Measurements from ENCODE around the gene POU2F2.

POU2F2 gene

DNA sequence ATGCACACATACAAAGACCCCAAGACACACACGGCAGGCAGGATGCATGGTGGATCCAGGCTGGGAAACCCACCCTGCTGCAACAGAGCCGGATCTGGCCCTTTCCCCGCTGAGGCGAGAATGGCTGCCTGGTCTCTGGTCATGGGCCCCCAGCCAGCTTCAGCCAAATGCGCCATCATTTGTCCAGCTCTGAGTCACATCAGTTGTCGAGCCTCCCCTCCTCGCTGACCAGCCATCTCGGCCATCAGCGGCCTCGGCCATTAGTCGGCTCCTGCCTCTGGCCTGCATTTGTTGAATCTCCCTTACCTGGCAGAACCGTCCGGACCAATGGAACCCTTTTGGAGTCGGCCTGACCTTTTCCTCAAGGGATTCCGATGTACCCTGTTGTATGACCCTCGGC, 38.5 kb upstream of the POU2F2 start:
- no peak overlapping the region for H3K4me3 ChIP-seq (ENCODE audit: extremely low read depth, insufficient read depth, low read length, poor library complexity, severe bottlenecking)
- WGBS, 2 experiments (ENCODE audit: insufficient coverage in 2 of 2): 91 to 95% methylated on average over 16 of the region's 16 CpGs
- no peak overlapping the region for H3K27ac ChIP-seq (ENCODE audit: low read depth, low read length, severe bottlenecking)
- no peaks in the 10 kb centered on the region for H3K36me3 ChIP-seq (ENCODE audit: control insufficient read depth, insufficient read depth, low read length)
- peaks cover 2% of the 10 kb centered on the region for H3K4me1 ChIP-seq (ENCODE audit: control insufficient read depth, insufficient read depth, low read length, poor library complexity, severe bottlenecking)
- H3K9me3 ChIP-seq (ENCODE audit: control insufficient read depth, low read length): no peaks in the 10 kb centered on the region

DNA sequence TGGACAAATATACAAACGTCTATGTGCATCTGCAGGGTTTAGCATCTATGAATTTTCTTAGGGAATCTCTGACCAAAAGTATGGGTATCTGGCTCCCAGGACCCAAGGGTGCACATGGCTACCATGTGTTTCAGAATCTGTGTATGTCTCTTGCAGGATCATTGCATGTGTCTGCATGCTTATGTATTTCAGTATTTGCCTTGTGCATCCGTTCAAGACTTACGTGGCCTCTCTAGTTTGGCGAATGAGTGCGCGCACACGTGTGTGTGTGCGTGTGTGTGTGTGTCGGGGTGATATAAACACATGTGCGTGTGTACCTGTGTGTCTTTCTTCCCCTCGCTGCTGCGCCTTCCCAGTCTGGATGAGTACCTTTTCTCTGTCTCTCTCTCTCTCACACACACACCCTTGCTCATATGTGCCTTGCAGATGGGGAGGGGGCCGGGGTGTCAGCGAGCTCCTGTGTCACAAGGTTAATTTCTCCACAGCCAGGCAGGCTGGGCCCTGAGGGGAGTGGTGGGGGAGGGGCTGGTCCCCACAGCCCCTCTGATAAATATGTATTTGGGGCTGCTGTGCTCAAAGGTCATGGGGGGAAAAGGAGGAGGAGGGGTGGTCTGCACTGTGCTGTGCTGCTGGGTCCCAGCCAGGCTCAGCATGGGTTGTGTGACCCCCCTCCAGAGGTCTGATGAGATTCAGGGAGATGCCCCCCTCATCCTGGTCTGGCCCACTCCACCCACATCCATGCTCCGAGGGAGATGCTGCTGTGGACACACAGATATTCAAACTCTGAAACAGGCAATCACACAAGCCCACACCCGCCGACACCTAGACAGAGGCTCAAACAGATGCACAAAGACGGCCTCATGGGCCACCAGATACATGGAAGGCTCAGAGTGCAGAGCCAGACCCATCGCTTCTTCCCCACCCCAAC, 37.5 kb upstream of the POU2F2 start:
- 82 to 86% methylated on average over 5 to 11 of the region's 19 CpGs for WGBS, 2 experiments (ENCODE audit: insufficient coverage in 2 of 2)
- Histone ChIP-seq H3K4me1 (ENCODE audit: control insufficient read depth, insufficient read depth, low read length, poor library complexity, severe bottlenecking) (no peaks in the 10 kb centered on the region), H3K27ac (ENCODE audit: low read depth, low read length, severe bottlenecking) (no peak overlapping the region), H3K4me3 (ENCODE audit: extremely low read depth, insufficient read depth, low read length, poor library complexity, severe bottlenecking) (no peak overlapping the region), H3K9me3 (ENCODE audit: control insufficient read depth, low read length) (no peaks in the 10 kb centered on the region), H3K36me3 (ENCODE audit: control insufficient read depth, insufficient read depth, low read length) (no peaks in the 10 kb centered on the region)

DNA sequence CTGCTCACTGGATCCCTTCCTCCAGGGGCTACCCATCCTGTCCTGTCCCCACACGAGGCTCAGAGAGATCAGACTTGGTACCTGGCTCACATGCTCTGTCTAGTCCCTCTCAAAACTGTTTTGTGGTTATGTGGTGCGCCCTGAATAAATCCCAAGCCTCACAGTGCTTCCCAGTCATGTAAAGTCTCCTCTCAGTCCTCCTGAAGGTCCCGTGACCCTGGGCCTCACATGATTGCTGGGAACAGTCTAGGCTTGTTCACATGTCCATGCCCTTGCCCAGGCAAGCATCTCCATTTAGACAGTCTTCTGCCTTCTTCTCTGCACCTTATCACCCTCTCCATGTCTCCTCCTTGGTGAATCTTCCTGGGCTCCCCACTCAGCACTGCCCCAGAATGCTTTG, 36.0 kb upstream of the POU2F2 start:
- H3K27ac ChIP-seq (ENCODE audit: low read depth, low read length, severe bottlenecking): no peak overlapping the region
- H3K9me3 ChIP-seq (ENCODE audit: control insufficient read depth, low read length): no peaks in the 10 kb centered on the region
- WGBS, 2 experiments (ENCODE audit: insufficient coverage in 2 of 2): 71 to 88% methylated on average over 1 to 3 of the region's 3 CpGs
- H3K4me1 ChIP-seq (ENCODE audit: control insufficient read depth, insufficient read depth, low read length, poor library complexity, severe bottlenecking): no peaks in the 10 kb centered on the region
- H3K36me3 ChIP-seq (ENCODE audit: control insufficient read depth, insufficient read depth, low read length): no peaks in the 10 kb centered on the region
- no peak overlapping the region for H3K4me3 ChIP-seq (ENCODE audit: extremely low read depth, insufficient read depth, low read length, poor library complexity, severe bottlenecking)

DNA sequence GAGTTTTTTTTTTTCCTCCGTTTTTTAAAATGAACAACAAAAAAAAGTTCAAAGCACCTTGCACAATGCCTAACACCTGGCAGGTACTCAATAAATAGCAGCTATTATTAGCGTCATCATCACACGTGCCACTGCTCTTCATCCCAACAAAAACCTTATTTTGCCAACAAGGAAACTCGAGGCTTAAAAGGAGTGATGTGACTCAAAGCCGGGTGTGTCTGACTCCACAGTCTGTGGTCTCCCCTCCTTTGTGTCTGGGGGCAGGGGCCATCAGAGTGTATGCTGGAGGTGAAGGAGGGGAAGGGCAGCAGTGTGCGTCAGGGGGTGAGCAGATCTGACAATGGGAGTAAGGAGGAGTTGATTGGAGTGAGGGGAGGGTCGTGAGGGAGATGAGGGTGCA, 34.1 kb upstream of the POU2F2 start:
- H3K4me3 ChIP-seq (ENCODE audit: extremely low read depth, insufficient read depth, low read length, poor library complexity, severe bottlenecking): no peak overlapping the region
- 71 to 83% methylated on average over 2 to 7 of the region's 7 CpGs for WGBS, 2 experiments (ENCODE audit: insufficient coverage in 2 of 2)
- no peaks in the 10 kb centered on the region for H3K9me3 ChIP-seq (ENCODE audit: control insufficient read depth, low read length)
- H3K27ac ChIP-seq (ENCODE audit: low read depth, low read length, severe bottlenecking): no peak overlapping the region
- H3K4me1 ChIP-seq (ENCODE audit: control insufficient read depth, insufficient read depth, low read length, poor library complexity, severe bottlenecking): no peaks in the 10 kb centered on the region
- no peaks in the 10 kb centered on the region for H3K36me3 ChIP-seq (ENCODE audit: control insufficient read depth, insufficient read depth, low read length)

DNA sequence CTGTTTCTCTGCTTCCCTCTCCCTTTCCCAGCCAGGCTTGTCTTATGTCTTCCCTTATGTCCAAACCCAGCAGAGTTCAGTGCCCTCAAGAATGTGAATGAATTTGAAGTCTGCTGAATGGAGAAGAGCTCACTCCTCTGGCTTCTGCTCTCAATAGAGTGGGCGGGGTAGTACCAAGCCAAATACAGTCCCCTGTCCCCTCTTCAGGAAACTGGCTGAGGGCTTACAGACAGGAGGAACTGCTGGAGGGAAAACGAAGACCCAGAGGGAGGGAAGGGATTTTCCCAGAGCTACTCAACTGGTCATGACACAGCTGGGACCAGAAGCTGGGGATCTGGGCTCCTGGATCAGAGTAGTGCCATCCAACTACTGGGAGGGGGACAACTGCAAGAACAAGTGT, 32.9 kb upstream of the POU2F2 start:
- WGBS, 2 experiments (ENCODE audit: insufficient coverage in 2 of 2): no CpG with 5 or more reads among the region's 2 CpGs
- no peaks in the 10 kb centered on the region for H3K4me1 ChIP-seq (ENCODE audit: control insufficient read depth, insufficient read depth, low read length, poor library complexity, severe bottlenecking)
- no peak overlapping the region for H3K4me3 ChIP-seq (ENCODE audit: extremely low read depth, insufficient read depth, low read length, poor library complexity, severe bottlenecking)
- H3K9me3 ChIP-seq (ENCODE audit: control insufficient read depth, low read length): no peaks in the 10 kb centered on the region
- no peak overlapping the region for H3K27ac ChIP-seq (ENCODE audit: low read depth, low read length, severe bottlenecking)
- no peaks in the 10 kb centered on the region for H3K36me3 ChIP-seq (ENCODE audit: control insufficient read depth, insufficient read depth, low read length)

DNA sequence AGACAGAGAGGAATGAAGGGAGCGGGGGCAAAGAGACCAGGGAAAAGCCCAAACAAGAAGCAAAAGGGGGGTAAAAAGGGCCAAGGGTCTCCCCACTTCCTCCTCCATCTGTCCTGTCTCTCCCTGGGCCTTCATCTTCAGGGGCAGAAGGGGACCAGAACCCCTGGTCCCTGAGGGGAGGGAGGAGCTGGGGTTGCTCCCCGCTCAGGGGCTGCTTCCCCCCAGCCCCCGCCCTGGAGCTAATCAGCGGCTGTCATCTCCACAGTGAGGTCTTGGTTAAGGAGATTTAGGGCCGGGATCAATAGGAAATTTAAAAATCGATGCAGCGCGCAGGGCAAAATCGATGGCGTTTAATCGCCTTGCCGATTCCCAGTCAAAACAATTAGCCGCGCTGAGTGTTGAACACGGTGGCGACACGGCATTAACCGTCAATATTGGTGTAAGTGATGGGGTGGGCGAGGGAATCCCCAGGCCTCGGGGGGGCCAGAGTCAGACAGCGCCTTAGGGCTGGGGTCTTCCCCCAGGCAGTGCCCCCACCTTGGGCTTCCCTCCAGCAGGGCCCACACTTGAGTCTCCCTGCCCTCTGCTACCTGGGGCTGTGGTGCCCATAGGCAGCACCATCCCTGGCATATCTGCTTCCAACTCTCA, 29.5 kb upstream of the POU2F2 start:
- Histone ChIP-seq H3K36me3 (ENCODE audit: control insufficient read depth, insufficient read depth, low read length) (no peaks in the 10 kb centered on the region), H3K27ac (ENCODE audit: low read depth, low read length, severe bottlenecking) (no peak overlapping the region), H3K4me3 (ENCODE audit: extremely low read depth, insufficient read depth, low read length, poor library complexity, severe bottlenecking) (no peak overlapping the region), H3K9me3 (ENCODE audit: control insufficient read depth, low read length) (no peaks in the 10 kb centered on the region), H3K4me1 (ENCODE audit: control insufficient read depth, insufficient read depth, low read length, poor library complexity, severe bottlenecking) (no peaks in the 10 kb centered on the region)
- WGBS, 2 experiments (ENCODE audit: insufficient coverage in 2 of 2): 91 to 94% methylated on average over 13 to 20 of the region's 21 CpGs

DNA sequence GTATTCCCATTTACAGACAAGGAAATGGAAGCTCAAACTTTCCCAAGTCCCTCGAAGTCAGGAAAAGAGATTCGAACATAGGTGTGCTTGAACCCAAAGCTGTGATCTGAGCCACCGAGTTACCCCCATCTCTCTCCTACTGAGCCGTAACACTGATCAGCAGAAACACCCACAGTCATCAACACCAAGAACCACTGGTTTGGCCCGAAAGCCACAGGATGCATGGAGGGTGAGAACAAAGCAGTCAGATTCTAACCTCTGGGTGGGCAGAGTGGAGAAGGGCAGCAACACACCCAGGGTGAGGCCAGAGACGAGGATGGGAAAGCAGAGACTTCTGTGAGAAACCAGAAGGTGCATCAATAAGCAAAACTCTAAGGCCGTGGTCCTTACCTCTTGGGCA, 27.7 kb upstream of the POU2F2 start:
- Histone ChIP-seq H3K9me3 (ENCODE audit: control insufficient read depth, low read length) (no peaks in the 10 kb centered on the region), H3K36me3 (ENCODE audit: control insufficient read depth, insufficient read depth, low read length) (no peaks in the 10 kb centered on the region), H3K27ac (ENCODE audit: low read depth, low read length, severe bottlenecking) (no peak overlapping the region), H3K4me1 (ENCODE audit: control insufficient read depth, insufficient read depth, low read length, poor library complexity, severe bottlenecking) (no peaks in the 10 kb centered on the region), H3K4me3 (ENCODE audit: extremely low read depth, insufficient read depth, low read length, poor library complexity, severe bottlenecking) (no peak overlapping the region)
- 83 to 87% methylated on average over 4 to 5 of the region's 7 CpGs for WGBS, 2 experiments (ENCODE audit: insufficient coverage in 2 of 2)

DNA sequence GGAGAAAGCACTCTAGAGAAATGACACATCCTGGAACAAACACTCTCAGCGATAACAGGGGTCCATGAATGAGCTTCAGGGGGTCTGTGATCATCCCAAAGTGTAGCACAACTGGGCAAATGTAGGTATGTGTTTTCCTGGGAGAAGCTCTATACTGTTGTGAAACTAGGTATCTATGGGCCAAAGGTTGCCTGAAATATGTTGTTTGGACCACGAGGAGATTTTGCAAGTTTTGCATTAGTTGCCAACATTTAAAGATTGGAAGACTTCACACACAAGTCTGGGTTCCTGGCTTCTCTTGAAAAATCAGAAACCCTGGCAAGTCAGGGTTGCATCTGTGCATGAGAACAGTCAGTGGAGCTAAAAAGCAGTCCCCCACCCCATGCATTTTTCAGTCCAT, 26.7 kb upstream of the POU2F2 start:
- no peaks in the 10 kb centered on the region for H3K36me3 ChIP-seq (ENCODE audit: control insufficient read depth, insufficient read depth, low read length)
- 75 to 79% methylated on average over 2 of the region's 2 CpGs for WGBS, 2 experiments (ENCODE audit: insufficient coverage in 2 of 2)
- no peak overlapping the region for H3K4me3 ChIP-seq (ENCODE audit: extremely low read depth, insufficient read depth, low read length, poor library complexity, severe bottlenecking)
- H3K27ac ChIP-seq (ENCODE audit: low read depth, low read length, severe bottlenecking): no peak overlapping the region
- H3K4me1 ChIP-seq (ENCODE audit: control insufficient read depth, insufficient read depth, low read length, poor library complexity, severe bottlenecking): no peaks in the 10 kb centered on the region
- H3K9me3 ChIP-seq (ENCODE audit: control insufficient read depth, low read length): no peaks in the 10 kb centered on the region

DNA sequence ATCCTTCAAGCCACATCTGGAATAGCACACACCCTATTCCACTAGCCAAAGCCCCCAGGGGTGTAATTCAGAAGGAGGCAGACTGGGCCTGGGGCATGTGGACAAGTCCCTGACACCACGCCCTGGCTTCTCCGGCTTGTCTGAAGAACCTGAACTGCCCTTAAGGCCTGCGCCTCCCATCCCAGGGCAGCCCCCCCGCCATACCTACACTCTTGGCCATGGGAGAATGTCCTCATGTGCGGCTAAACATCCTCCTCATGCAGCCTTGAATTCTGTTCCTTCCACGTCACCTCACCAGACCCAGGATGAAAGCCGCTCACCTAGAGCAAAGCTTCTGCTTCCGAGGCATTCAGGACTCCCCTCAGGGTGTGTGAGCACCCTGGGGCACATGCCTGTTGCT, 24.3 kb upstream of the POU2F2 start:
- 94 to 98% methylated on average over 8 of the region's 8 CpGs for WGBS, 2 experiments (ENCODE audit: insufficient coverage in 2 of 2)
- Histone ChIP-seq H3K4me3 (ENCODE audit: extremely low read depth, insufficient read depth, low read length, poor library complexity, severe bottlenecking) (no peak overlapping the region), H3K36me3 (ENCODE audit: control insufficient read depth, insufficient read depth, low read length) (no peaks in the 10 kb centered on the region), H3K27ac (ENCODE audit: low read depth, low read length, severe bottlenecking) (no peak overlapping the region), H3K4me1 (ENCODE audit: control insufficient read depth, insufficient read depth, low read length, poor library complexity, severe bottlenecking) (no peaks in the 10 kb centered on the region), H3K9me3 (ENCODE audit: control insufficient read depth, low read length) (no peaks in the 10 kb centered on the region)

DNA sequence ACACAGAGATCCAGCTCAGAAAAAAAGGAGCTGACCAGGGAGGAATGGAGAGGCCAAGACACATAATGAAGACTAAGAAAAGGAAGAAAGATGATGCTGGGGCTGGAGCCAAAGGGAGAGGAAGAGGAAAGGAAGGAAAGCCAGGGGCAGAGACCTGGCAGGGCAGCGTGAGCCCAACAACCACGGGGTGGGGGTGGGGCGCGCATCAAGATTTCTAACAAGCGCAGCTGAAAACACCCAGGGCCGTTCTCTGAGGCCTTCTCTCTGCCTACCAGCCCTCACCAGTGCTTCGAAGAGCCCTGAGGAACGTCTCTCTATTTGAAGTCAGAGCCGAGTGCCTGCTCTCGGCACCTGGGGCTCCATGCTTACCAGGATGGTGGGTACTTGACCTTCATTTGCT, 23.6 kb upstream of the POU2F2 start:
- Histone ChIP-seq H3K4me1 (ENCODE audit: control insufficient read depth, insufficient read depth, low read length, poor library complexity, severe bottlenecking) (no peaks in the 10 kb centered on the region), H3K36me3 (ENCODE audit: control insufficient read depth, insufficient read depth, low read length) (no peaks in the 10 kb centered on the region), H3K27ac (ENCODE audit: low read depth, low read length, severe bottlenecking) (no peak overlapping the region), H3K4me3 (ENCODE audit: extremely low read depth, insufficient read depth, low read length, poor library complexity, severe bottlenecking) (no peak overlapping the region), H3K9me3 (ENCODE audit: control insufficient read depth, low read length) (no peaks in the 10 kb centered on the region)
- 50 to 57% methylated on average over 5 to 9 of the region's 10 CpGs for WGBS, 2 experiments (ENCODE audit: insufficient coverage in 2 of 2)
